ENCODE measurements around the gene COX6B1. TPM values are rescaled to one million over a fixed set of nuclear protein-coding genes. Genes with fewer than 3 reads are reported as not detected.

The COX6B1 gene
- polyA plus RNA-seq, 1 donor = 256 TPM

Other genes with a start within 250 kb of the COX6B1 start
- 0.65 TPM for gene FFAR2, start 200.1 kb upstream of the COX6B1 start, polyA plus RNA-seq (ENCODE audit: insufficient read length)
- 6.6 TPM for gene KRTDAP, start 157.9 kb upstream of the COX6B1 start, polyA plus RNA-seq (ENCODE audit: insufficient read length)
- 4.2 TPM for gene DMKN, start 134.7 kb upstream of the COX6B1 start, polyA plus RNA-seq (ENCODE audit: insufficient read length)
- gene SBSN, start 120.0 kb upstream of the COX6B1 start, polyA plus RNA-seq (ENCODE audit: insufficient read length) = 0.74 TPM
- not detected for gene GAPDHS, start 114.9 kb upstream of the COX6B1 start, polyA plus RNA-seq (ENCODE audit: insufficient read length)
- gene TMEM147, start 102.7 kb upstream of the COX6B1 start, polyA plus RNA-seq (ENCODE audit: insufficient read length) = 48.9 TPM
- gene ATP4A, start 84.7 kb upstream of the COX6B1 start, polyA plus RNA-seq (ENCODE audit: insufficient read length) = not detected
- not detected for gene PMIS2, start 62.1 kb upstream of the COX6B1 start, polyA plus RNA-seq (ENCODE audit: insufficient read length)
- gene HAUS5, start 35.6 kb upstream of the COX6B1 start, polyA plus RNA-seq (ENCODE audit: insufficient read length) = 13.7 TPM
- 50.1 TPM for gene RBM42, start 19.3 kb upstream of the COX6B1 start, polyA plus RNA-seq (ENCODE audit: insufficient read length)
- 3.4 TPM for gene ETV2, start 6.6 kb upstream of the COX6B1 start, polyA plus RNA-seq (ENCODE audit: insufficient read length)
- 0.32 TPM for gene UPK1A, start 18.2 kb downstream of the COX6B1 start, polyA plus RNA-seq (ENCODE audit: insufficient read length)
- 0.15 TPM for gene ZBTB32, start 56.2 kb downstream of the COX6B1 start, polyA plus RNA-seq (ENCODE audit: insufficient read length)
- 24.6 TPM for gene KMT2B, start 69.7 kb downstream of the COX6B1 start, polyA plus RNA-seq (ENCODE audit: insufficient read length)
- gene IGFLR1, start 94.1 kb downstream of the COX6B1 start, polyA plus RNA-seq (ENCODE audit: insufficient read length) = 6.2 TPM
- gene U2AF1L4, start 97.1 kb downstream of the COX6B1 start, polyA plus RNA-seq (ENCODE audit: insufficient read length) = 18.2 TPM
- gene PSENEN, start 97.3 kb downstream of the COX6B1 start, polyA plus RNA-seq (ENCODE audit: insufficient read length) = 31.7 TPM
- gene LIN37, start 100.3 kb downstream of the COX6B1 start, polyA plus RNA-seq (ENCODE audit: insufficient read length) = 8.9 TPM
- 816 TPM for gene HSPB6, start 108.7 kb downstream of the COX6B1 start, polyA plus RNA-seq (ENCODE audit: insufficient read length)
- gene PROSER3, start 109.9 kb downstream of the COX6B1 start, polyA plus RNA-seq (ENCODE audit: insufficient read length) = 16.3 TPM
- gene ARHGAP33, start 127.2 kb downstream of the COX6B1 start, polyA plus RNA-seq (ENCODE audit: insufficient read length) = 19.9 TPM
- gene PRODH2, start 164.5 kb downstream of the COX6B1 start, polyA plus RNA-seq (ENCODE audit: insufficient read length) = 0.12 TPM
- 0.71 TPM for gene NPHS1, start 204.2 kb downstream of the COX6B1 start, polyA plus RNA-seq (ENCODE audit: insufficient read length)
- 0.31 TPM for gene KIRREL2, start 208.6 kb downstream of the COX6B1 start, polyA plus RNA-seq (ENCODE audit: insufficient read length)
- 6.2 TPM for gene APLP1, start 220.3 kb downstream of the COX6B1 start, polyA plus RNA-seq (ENCODE audit: insufficient read length)